ENCODE measurements around the gene IQSEC1. TPM values are rescaled to one million over a fixed set of nuclear protein-coding genes. Genes with fewer than 3 reads are reported as not detected.

Gene IQSEC1
- total RNA-seq, 2 donors from 2014 or later, result 22.7 to 24.5 TPM

DNA sequence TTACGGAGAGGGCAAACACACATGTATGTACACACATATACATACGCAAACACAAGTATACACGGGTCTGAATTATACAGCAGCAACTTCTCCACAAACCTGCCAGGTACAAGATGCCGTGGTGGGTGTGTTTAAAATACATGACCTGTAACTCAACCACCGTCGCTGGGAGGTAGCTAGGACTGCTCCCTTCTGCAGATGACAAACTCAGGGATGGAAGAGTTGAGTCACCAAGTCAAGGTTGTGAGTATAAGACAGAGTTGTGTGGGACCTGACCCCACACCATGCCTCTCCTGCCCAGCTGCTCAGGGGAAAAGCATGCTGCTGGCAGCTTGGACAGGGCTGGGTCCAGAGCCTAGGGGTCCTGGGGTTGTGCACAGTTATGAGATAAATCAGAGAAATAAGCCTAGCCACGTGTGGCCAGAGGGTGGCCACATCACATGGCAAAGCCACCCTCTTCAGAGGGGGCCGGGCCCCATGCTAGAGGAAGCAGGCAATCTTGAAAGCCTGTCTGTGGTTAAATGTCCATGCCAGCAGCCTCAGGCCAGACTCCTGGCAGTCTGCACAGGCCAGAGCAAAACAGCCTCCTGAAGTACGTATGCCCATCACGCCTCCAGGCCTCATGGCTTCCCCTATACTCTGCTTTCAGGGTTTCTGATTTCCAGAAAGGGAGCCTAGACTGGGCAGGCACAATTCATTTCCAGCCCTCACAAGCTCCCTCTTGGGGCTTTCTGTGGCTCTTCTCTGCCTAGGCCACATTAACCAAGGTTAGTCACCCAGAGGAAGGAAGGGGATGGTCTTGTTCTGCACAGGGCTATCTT lies 124.1 kb downstream of the IQSEC1 start:
- H3K4me3 Mint-ChIP-seq, result no peak overlapping the region
- H3K36me3 ChIP-seq (ENCODE audit: control insufficient read depth, insufficient read depth, low read length), result no peaks in the 10 kb centered on the region
- no peak overlapping the region for H3K4me3 ChIP-seq (ENCODE audit: low read length)
- no peaks in the 10 kb centered on the region for H3K9me3 Mint-ChIP-seq
- H3K36me3 Mint-ChIP-seq (ENCODE audit: low read depth), result no peaks in the 10 kb centered on the region
- H3K4me1 Mint-ChIP-seq, result peaks cover 2% of the 10 kb centered on the region
- H3K27ac ChIP-seq (ENCODE audit: low read depth, low read length), result no peak overlapping the region
- 88 to 95% methylated on average over 3 to 10 of the region's 10 CpGs for WGBS, 2 experiments (ENCODE audit: insufficient coverage in 1 of 2, insufficient read length in 1 of 2)
- no peak overlapping the region for H3K9ac ChIP-seq (ENCODE audit: extremely low read depth, low read length, poor library complexity, severe bottlenecking)
- no peak overlapping the region for H3K27ac Mint-ChIP-seq
- H3K27me3 Mint-ChIP-seq (ENCODE audit: insufficient read depth), result no peaks in the 10 kb centered on the region
- TF ChIP-seq, protein P1, sequence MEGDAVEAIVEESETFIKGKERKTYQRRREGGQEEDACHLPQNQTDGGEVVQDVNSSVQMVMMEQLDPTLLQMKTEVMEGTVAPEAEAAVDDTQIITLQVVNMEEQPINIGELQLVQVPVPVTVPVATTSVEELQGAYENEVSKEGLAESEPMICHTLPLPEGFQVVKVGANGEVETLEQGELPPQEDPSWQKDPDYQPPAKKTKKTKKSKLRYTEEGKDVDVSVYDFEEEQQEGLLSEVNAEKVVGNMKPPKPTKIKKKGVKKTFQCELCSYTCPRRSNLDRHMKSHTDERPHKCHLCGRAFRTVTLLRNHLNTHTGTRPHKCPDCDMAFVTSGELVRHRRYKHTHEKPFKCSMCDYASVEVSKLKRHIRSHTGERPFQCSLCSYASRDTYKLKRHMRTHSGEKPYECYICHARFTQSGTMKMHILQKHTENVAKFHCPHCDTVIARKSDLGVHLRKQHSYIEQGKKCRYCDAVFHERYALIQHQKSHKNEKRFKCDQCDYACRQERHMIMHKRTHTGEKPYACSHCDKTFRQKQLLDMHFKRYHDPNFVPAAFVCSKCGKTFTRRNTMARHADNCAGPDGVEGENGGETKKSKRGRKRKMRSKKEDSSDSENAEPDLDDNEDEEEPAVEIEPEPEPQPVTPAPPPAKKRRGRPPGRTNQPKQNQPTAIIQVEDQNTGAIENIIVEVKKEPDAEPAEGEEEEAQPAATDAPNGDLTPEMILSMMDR (conservative IDR thresholded peaks at IDR 0.05), result peak; percentile 18
- no peaks in the 10 kb centered on the region for H3K27me3 ChIP-seq (ENCODE audit: control insufficient read depth, insufficient read depth, low read length, poor library complexity, severe bottlenecking)
- H3K4me1 ChIP-seq (ENCODE audit: control insufficient read depth, insufficient read depth, low read length), result peaks cover 4% of the 10 kb centered on the region
- DNase-seq, result no peak
- H3K9me3 ChIP-seq (ENCODE audit: control insufficient read depth, low read length), result no peaks in the 10 kb centered on the region

DNA sequence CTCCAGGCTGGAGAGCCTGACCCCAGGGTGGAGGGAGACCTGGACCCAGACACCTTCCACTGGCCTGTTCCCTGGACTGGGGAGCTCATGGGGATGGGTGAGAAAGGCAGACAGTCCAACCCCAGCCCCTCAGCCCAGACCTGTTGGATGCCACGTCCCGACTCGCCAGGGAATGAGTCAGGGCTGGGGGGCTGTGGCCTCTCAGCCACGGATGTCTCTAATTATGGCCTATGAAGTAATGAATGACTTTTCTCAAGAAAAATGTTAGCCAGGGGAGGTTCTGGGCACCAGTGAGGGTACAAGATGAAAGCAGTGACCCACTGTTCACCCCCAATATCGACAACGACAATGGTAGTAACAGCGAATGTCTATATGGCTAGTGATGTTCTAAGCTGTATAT lies 124.9 kb downstream of the IQSEC1 start:
- no peak for DNase-seq
- H3K4me1 Mint-ChIP-seq, result peaks cover 2% of the 10 kb centered on the region
- TF ChIP-seq, protein P1 (conservative IDR thresholded peaks at IDR 0.05), result no peak
- peak overlapping the region; percentile 42 for H3K27ac Mint-ChIP-seq
- 95 to 97% methylated on average over 6 to 7 of the region's 7 CpGs for WGBS, 2 experiments (ENCODE audit: insufficient coverage in 1 of 2, insufficient read length in 1 of 2)
- H3K9ac ChIP-seq (ENCODE audit: extremely low read depth, low read length, poor library complexity, severe bottlenecking), result no peak overlapping the region
- H3K27me3 ChIP-seq (ENCODE audit: control insufficient read depth, insufficient read depth, low read length, poor library complexity, severe bottlenecking), result no peaks in the 10 kb centered on the region
- no peaks in the 10 kb centered on the region for H3K36me3 Mint-ChIP-seq (ENCODE audit: low read depth)
- no peaks in the 10 kb centered on the region for H3K9me3 ChIP-seq (ENCODE audit: control insufficient read depth, low read length)
- H3K36me3 ChIP-seq (ENCODE audit: control insufficient read depth, insufficient read depth, low read length), result no peaks in the 10 kb centered on the region
- no peak overlapping the region for H3K4me3 Mint-ChIP-seq
- H3K27me3 Mint-ChIP-seq (ENCODE audit: insufficient read depth), result no peaks in the 10 kb centered on the region
- H3K4me1 ChIP-seq (ENCODE audit: control insufficient read depth, insufficient read depth, low read length), result peaks cover 4% of the 10 kb centered on the region
- H3K4me3 ChIP-seq (ENCODE audit: low read length), result no peak overlapping the region
- H3K27ac ChIP-seq (ENCODE audit: low read depth, low read length), result no peak overlapping the region
- no peaks in the 10 kb centered on the region for H3K9me3 Mint-ChIP-seq

DNA sequence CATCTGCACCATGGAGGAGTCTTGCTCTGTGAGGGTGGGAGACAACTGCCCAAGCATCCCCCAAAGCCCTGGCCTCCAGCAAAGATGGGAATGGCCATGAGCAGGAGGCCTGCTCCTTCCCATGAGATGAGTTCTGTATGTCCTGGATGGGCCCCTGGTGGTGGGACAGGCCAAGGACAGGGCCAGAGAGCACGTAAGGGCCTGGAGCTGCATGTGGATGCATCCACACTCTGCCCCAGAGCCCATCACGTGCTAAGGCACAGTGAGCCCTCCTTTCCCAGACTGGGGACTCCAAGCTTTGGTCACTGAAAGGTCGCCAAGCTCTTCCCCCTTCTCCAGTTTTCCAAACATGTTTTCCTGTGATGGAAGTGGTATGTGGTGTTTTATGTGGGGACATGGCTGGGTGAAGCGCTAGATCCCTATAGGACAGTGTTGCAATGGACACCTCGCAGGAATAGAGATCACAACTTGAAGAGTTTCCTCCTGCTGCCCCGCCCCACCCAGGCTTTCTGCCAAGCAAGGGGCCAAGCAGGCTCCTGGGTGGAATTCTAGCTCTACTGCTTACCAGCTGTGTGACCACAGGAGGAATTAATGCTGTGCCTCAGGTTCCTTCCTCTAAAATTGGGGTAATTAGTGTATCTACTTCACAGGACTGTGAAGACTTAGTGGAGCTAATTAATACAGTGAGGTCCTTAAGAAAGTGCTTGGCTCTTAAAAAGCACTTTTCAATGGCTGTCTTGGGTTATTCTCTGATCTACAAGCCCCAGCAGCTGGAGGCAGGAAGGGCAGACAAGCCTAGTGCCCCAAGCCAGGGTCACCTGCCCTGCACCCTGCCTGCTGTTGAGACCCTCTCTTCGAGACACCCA lies 125.5 kb downstream of the IQSEC1 start:
- H3K9me3 ChIP-seq (ENCODE audit: control insufficient read depth, low read length), result no peaks in the 10 kb centered on the region
- H3K4me1 Mint-ChIP-seq, result peaks cover 2% of the 10 kb centered on the region
- H3K27ac Mint-ChIP-seq, result no peak overlapping the region
- H3K27me3 Mint-ChIP-seq (ENCODE audit: insufficient read depth), result no peaks in the 10 kb centered on the region
- no peaks in the 10 kb centered on the region for H3K9me3 Mint-ChIP-seq
- no peaks in the 10 kb centered on the region for H3K27me3 ChIP-seq (ENCODE audit: control insufficient read depth, insufficient read depth, low read length, poor library complexity, severe bottlenecking)
- DNase-seq, result peak; percentile 77
- TF ChIP-seq, protein P1 (conservative IDR thresholded peaks at IDR 0.05), result peak; percentile 64
- no peaks in the 10 kb centered on the region for H3K36me3 ChIP-seq (ENCODE audit: control insufficient read depth, insufficient read depth, low read length)
- WGBS, 2 experiments (ENCODE audit: insufficient coverage in 1 of 2, insufficient read length in 1 of 2), result 75 to 92% methylated on average over 2 to 7 of the region's 7 CpGs
- H3K27ac ChIP-seq (ENCODE audit: low read depth, low read length), result peak overlapping the region; percentile 32
- no peak overlapping the region for H3K4me3 Mint-ChIP-seq
- no peak overlapping the region for H3K9ac ChIP-seq (ENCODE audit: extremely low read depth, low read length, poor library complexity, severe bottlenecking)
- H3K36me3 Mint-ChIP-seq (ENCODE audit: low read depth), result no peaks in the 10 kb centered on the region
- H3K4me1 ChIP-seq (ENCODE audit: control insufficient read depth, insufficient read depth, low read length), result peaks cover 4% of the 10 kb centered on the region
- H3K4me3 ChIP-seq (ENCODE audit: low read length), result no peak overlapping the region
